Ishikawa (cell line): ENCODE data around the gene GTF2A1.

Experiments used
- CEBPB ChIP-seq: IDR thresholded peaks from 2 replicates; pipeline ENCODE4 v1.6.1; 2012
- CREB1 ChIP-seq: IDR thresholded peaks from 2 replicates; pipeline ENCODE4 v1.6.1; 2012; ENCODE audit warnings: low read depth
- EGR1 ChIP-seq: IDR thresholded peaks from 2 replicates; pipeline ENCODE4 v1.6.1; 2012
- EP300 ChIP-seq: IDR thresholded peaks from 2 replicates; pipeline ENCODE4 v1.6.1; 2012; ENCODE audit warnings: borderline replicate concordance
- FOXM1 ChIP-seq: IDR thresholded peaks from 2 replicates; pipeline ENCODE4 v1.6.1; 2012; ENCODE audit warnings: low read depth, borderline replicate concordance
- NFIC ChIP-seq: IDR thresholded peaks from 2 replicates; pipeline ENCODE4 v1.6.1; 2012
- RAD21 ChIP-seq: IDR thresholded peaks from 2 replicates; pipeline ENCODE4 v1.6.1; 2012; ENCODE audit warnings: low read depth
- TAF1 ChIP-seq: IDR thresholded peaks from 2 replicates; pipeline ENCODE4 v1.6.1; 2012; ENCODE audit warnings: low read depth, mild to moderate bottlenecking
- TCF12 ChIP-seq: IDR thresholded peaks from 2 replicates; pipeline ENCODE4 v1.6.1; 2012; ENCODE audit warnings: low read depth
- TEAD4 ChIP-seq: IDR thresholded peaks from 2 replicates; pipeline ENCODE4 v1.6.1; 2012
- USF1 ChIP-seq: IDR thresholded peaks from 2 replicates; pipeline ENCODE4 v1.6.1; 2012
- YY1 ChIP-seq: IDR thresholded peaks from 2 replicates; pipeline ENCODE4 v1.6.1; 2012; ENCODE audit warnings: low read depth
- ZBTB7A ChIP-seq: IDR thresholded peaks from 2 replicates; pipeline ENCODE4 v1.6.1; 2012; ENCODE audit warnings: low read depth
- TF ChIP-seq, protein P1 (sequence below): IDR thresholded peaks from 2 replicates; pipeline ENCODE4 v1.6.1; 2012; ENCODE audit warnings: low read depth, mild to moderate bottlenecking
- TF ChIP-seq, protein P2 (sequence below): IDR thresholded peaks from 2 replicates; pipeline ENCODE4 v1.6.1; 2012

The GTF2A1 gene

DNA sequence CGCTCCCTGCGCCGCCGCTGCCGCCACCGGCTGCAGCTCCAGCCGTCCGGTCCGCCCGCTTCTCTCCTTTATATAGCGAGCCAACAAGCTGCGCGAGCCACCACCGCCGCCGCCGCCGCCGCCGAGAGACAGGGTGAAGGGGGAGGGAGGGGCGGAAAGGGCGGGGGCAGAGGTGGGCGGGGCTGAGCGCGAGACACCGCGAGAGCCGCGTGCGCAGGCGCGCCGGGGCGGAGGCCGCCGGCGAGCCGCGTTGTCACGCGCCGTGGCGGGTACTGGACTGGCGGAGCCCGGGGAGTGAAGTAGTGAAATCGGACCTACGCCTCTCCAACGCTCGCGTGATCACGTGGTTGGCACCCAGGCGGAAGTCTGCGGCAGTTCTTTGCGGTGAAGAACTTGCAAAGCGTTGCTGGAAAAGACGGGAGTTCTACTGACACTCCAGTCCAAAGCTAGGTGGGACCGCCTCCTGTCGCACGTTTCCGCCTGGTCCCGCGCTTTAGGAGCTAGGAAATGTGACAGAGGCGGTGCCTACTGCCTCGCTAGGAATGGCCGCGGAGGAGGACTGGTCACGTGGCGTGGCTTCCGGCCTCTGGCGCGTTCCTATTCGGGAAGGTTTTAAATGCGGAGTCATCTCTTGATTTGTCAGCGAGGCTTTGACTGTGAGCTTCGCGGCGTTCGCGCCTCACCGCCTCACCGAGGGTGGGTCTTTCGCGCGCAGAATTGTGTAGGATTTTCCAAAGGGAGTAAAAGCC lies at the start of gene GTF2A1:
GTF2A1 (minus strand) TSS at position 130 of the 749 bp plus-strand sequence. CDS start 441 bp downstream, outside the sequence.
- TF ChIP-seq ZBTB7A (no peak), NFIC (no peak; the same call in 1 of the 2 replicates), TCF12 (0 out of 2 replicates have a peak, but pooled peaks have one; percentile 28), USF1 (peak; percentile 96), CREB1 (0 out of 2 replicates have a peak, but pooled peaks have one; percentile 6), RAD21 (no peak), EP300 (peak; percentile 33; the same call in 1 of the 2 replicates), EGR1 (no peak), YY1 (peak; percentile 98), CEBPB (no peak), TAF1 (peak; percentile 73), FOXM1 (no peak; the same call in none of the 2 replicates), TEAD4 (0 out of 2 replicates have a peak, but pooled peaks have one; percentile 11)
- TF ChIP-seq, protein P1, sequence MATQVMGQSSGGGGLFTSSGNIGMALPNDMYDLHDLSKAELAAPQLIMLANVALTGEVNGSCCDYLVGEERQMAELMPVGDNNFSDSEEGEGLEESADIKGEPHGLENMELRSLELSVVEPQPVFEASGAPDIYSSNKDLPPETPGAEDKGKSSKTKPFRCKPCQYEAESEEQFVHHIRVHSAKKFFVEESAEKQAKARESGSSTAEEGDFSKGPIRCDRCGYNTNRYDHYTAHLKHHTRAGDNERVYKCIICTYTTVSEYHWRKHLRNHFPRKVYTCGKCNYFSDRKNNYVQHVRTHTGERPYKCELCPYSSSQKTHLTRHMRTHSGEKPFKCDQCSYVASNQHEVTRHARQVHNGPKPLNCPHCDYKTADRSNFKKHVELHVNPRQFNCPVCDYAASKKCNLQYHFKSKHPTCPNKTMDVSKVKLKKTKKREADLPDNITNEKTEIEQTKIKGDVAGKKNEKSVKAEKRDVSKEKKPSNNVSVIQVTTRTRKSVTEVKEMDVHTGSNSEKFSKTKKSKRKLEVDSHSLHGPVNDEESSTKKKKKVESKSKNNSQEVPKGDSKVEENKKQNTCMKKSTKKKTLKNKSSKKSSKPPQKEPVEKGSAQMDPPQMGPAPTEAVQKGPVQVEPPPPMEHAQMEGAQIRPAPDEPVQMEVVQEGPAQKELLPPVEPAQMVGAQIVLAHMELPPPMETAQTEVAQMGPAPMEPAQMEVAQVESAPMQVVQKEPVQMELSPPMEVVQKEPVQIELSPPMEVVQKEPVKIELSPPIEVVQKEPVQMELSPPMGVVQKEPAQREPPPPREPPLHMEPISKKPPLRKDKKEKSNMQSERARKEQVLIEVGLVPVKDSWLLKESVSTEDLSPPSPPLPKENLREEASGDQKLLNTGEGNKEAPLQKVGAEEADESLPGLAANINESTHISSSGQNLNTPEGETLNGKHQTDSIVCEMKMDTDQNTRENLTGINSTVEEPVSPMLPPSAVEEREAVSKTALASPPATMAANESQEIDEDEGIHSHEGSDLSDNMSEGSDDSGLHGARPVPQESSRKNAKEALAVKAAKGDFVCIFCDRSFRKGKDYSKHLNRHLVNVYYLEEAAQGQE = 0 out of 2 replicates have a peak, but pooled peaks have one; percentile 1
- TF ChIP-seq, protein P2, sequence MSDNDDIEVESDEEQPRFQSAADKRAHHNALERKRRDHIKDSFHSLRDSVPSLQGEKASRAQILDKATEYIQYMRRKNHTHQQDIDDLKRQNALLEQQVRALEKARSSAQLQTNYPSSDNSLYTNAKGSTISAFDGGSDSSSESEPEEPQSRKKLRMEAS = peak; percentile 98

DNA sequence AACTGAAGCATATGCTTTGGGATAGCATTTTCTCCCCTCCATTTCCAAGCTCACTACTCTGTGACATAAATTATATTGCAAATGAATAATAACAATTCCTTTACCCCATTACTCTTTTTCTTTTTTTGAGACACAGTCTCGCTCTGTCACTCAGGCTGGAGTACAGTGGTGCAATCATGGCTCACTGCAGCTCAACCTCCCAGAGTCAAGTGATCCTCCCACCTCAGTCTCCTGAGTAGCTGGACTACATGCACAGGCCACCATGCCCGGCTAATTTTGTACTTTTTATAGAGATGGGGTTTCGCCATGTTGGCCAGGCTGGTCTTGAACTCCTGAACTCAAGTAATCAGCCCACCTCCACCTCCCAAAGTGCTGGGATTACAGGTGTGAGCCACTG lies 49.2 kb upstream of the GTF2A1 start:
- TF ChIP-seq TAF1 (no peak), NFIC (no peak), ZBTB7A (no peak)

DNA sequence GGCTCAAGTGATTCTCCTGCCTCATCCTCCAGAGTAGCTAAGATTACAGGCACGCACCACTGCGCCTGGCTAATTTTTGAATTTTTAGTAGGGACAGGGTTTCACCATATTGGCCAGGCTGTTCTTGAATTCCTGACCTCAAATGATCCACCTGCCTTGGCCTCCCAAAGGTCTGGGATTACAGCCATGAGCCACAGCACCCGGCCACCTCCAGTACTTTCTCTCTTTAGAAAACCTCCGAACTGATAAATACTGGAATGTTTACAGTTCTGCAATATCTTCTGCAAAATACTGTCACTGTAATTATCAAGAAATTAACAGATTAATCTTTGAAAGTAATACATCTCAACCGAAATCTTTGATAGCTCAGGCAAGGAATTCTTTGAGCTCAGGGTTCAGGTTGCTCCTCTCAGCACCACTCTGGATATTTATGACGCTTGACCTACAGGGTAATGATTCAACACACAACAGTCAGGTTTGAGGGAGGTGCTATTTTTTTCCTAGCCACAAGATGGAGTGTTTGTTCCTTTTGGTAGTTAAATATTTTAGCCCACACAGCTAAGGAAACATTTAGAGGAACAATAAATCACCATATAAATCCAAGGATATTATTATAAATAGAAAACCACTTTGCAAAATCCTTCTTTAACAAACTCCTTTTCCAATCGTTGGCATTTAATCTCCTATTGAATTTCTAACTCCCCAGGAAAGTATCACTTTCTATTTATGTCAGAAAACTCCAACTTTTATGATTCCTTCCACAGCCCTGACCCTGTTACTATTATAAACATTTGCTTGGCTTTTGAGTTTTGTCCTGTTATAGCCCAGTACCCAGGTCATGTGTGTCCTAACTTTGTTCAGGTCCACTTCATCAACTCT lies 48.6 kb upstream of the GTF2A1 start:
- TF ChIP-seq RAD21 = peak; percentile 88
- no peak for TF ChIP-seq YY1
- TF ChIP-seq TAF1 = no peak
- TF ChIP-seq NFIC = no peak

DNA sequence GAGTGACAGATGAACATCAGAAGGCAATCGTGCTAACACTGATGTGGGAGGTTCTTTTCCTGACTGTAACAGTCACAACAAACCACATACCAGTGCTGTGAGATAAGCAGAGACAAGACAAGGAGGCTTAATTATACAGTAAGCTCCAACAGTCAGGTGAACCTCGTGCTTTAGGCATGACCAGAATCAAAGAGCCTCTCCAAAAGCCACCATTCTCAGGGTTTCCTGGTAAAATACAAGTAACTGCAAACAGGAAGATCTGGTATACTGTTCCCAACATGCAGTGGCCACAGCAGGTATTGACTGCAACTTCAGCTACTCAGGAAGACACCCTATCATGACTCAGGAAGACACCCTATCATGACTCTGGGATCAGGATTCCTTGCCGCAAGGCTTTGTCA lies 47.3 kb upstream of the GTF2A1 start:
- TF ChIP-seq CREB1 (no peak), CEBPB (no peak), EGR1 (no peak), NFIC (no peak), USF1 (no peak), TAF1 (no peak), TCF12 (no peak), ZBTB7A (no peak), TEAD4 (no peak), YY1 (no peak), RAD21 (no peak), FOXM1 (no peak), EP300 (no peak)
- TF ChIP-seq, protein P2 = no peak
- TF ChIP-seq, protein P1 = no peak

GRCh38 chr14:81265636-81266169 lies 44.9 kb upstream of the GTF2A1 start:
- TF ChIP-seq EGR1 (no peak), TEAD4 (no peak), CEBPB (no peak), EP300 (no peak)

GRCh38 chr14:81264671-81265070 lies 43.9 kb upstream of the GTF2A1 start:
- TF ChIP-seq FOXM1 (no peak), TAF1 (no peak), YY1 (no peak), TCF12 (no peak), CEBPB (no peak), RAD21 (no peak), TEAD4 (no peak), CREB1 (no peak), USF1 (no peak), NFIC (no peak), EP300 (no peak), ZBTB7A (no peak), EGR1 (no peak)
- TF ChIP-seq, protein P2 = no peak
- TF ChIP-seq, protein P1 = no peak
